Fibroblast of lung (primary cell): ENCODE data around the gene KLHDC7B. TPM values are rescaled to one million over a fixed set of nuclear protein-coding genes. Genes with fewer than 3 reads are reported as not detected.

ENCODE experiments used
- DNase-seq, 2 donors: peaks; one replicate each; pipeline versions ENCODE4 v3.0.0 to v3.0.0-alpha.2; 2010; ENCODE audit warnings: low read depth in 2 of 2
- H2AFZ ChIP-seq: 2 replicates; pipeline ENCODE4 v1.5.1; 2012; ENCODE audit warnings: low read length, control low read depth, inconsistent platforms
- H3K27ac ChIP-seq: 2 replicates; pipeline ENCODE4 v1.5.1; 2011; ENCODE audit warnings: low read length, control low read depth; ENCODE audit not compliant: insufficient read depth
- H3K27me3 ChIP-seq: 2 replicates; pipeline ENCODE4 v1.5.1; 2011; ENCODE audit warnings: mild to moderate bottlenecking, low read length; ENCODE audit not compliant: control insufficient read depth, insufficient read depth
- H3K36me3 ChIP-seq: 2 replicates; pipeline ENCODE4 v1.5.1; 2011; ENCODE audit warnings: low read length; ENCODE audit not compliant: control insufficient read depth, insufficient read depth
- H3K4me1 ChIP-seq: 2 replicates; pipeline ENCODE4 v1.5.1; 2011; ENCODE audit warnings: low read length; ENCODE audit not compliant: control insufficient read depth, insufficient read depth; ENCODE audit errors: extremely low read depth
- H3K4me2 ChIP-seq: 2 replicates; pipeline ENCODE4 v1.5.1; 2011; ENCODE audit warnings: low read length, control low read depth; ENCODE audit not compliant: insufficient read depth; ENCODE audit errors: extremely low read depth
- H3K4me3 ChIP-seq, 4 experiments: fragments of 200-600 bp in 1 of 4; sonication (generic) in 1 of 4; replicated peaks in 1 of 4; 2 replicates each; pipeline ENCODE4 v1.5.1; 2011 to 2016; ENCODE audit warnings: low read length in 4 of 4, low read depth in 3 of 4, mild to moderate bottlenecking in 3 of 4, control low read depth in 2 of 4, inconsistent platforms in 1 of 4, mixed read lengths in 1 of 4; ENCODE audit not compliant: insufficient read depth in 1 of 4; ENCODE audit errors: control extremely low read depth in 1 of 4
- H3K79me2 ChIP-seq: 2 replicates; pipeline ENCODE4 v1.5.1; 2012; ENCODE audit warnings: mild to moderate bottlenecking, low read length, inconsistent platforms; ENCODE audit not compliant: control insufficient read depth, insufficient read depth
- H3K9ac ChIP-seq: 2 replicates; pipeline ENCODE4 v1.5.1; 2011; ENCODE audit warnings: mild to moderate bottlenecking, low read length, control low read depth; ENCODE audit not compliant: insufficient read depth
- H3K9me3 ChIP-seq: 2 replicates; pipeline ENCODE4 v1.5.1; 2012; ENCODE audit warnings: low read depth, low read length; ENCODE audit not compliant: control insufficient read depth, insufficient read depth
- H4K20me1 ChIP-seq: 2 replicates; pipeline ENCODE4 v1.5.1; 2011; ENCODE audit warnings: low read length; ENCODE audit not compliant: control insufficient read depth, insufficient read depth; ENCODE audit errors: extremely low read depth
- EZH2 ChIP-seq: IDR thresholded peaks from 2 replicates; pipeline ENCODE4 v1.5.1; 2012; ENCODE audit warnings: low read length, control low read depth, mild to moderate bottlenecking; ENCODE audit errors: missing control alignments
- polyA plus RNA-seq, 2 donors: library from polyadenylated mRNA; depleted of rRNA in 1 of 2; stranded (reverse) in 1 of 2; unstranded in 1 of 2; fragments of >200 nt; gene quantifications; 2 replicates each; pipeline ENCODE4 v1.2.1, GENCODE V29; 2011 to 2012; ENCODE audit warnings: missing spikeins in 1 of 2
- total RNA-seq: library from RNA; depleted of rRNA; stranded (reverse); fragments of >200 nt; gene quantifications from 2 replicates; pipeline ENCODE4 v1.2.1, GENCODE V29; 2014
- TF ChIP-seq, protein P1 (sequence below), 2 donors: IDR thresholded peaks in 1 of 2; conservative IDR thresholded peaks in 1 of 2; 1 replicate in 1 of 2; 2 replicates in 1 of 2; pipeline ENCODE4 v1.5.1; 2011 to 2012; ENCODE audit warnings: low read length in 2 of 2, control low read depth in 1 of 2, inconsistent platforms in 1 of 2, low read depth in 1 of 2, mild to moderate bottlenecking in 1 of 2

Gene KLHDC7B
- total and polyA plus RNA-seq, 2 donors (not counting 1 experiment from before 2014, with no cell fraction given), result 0.17 TPM; not detected in 1

DNA sequence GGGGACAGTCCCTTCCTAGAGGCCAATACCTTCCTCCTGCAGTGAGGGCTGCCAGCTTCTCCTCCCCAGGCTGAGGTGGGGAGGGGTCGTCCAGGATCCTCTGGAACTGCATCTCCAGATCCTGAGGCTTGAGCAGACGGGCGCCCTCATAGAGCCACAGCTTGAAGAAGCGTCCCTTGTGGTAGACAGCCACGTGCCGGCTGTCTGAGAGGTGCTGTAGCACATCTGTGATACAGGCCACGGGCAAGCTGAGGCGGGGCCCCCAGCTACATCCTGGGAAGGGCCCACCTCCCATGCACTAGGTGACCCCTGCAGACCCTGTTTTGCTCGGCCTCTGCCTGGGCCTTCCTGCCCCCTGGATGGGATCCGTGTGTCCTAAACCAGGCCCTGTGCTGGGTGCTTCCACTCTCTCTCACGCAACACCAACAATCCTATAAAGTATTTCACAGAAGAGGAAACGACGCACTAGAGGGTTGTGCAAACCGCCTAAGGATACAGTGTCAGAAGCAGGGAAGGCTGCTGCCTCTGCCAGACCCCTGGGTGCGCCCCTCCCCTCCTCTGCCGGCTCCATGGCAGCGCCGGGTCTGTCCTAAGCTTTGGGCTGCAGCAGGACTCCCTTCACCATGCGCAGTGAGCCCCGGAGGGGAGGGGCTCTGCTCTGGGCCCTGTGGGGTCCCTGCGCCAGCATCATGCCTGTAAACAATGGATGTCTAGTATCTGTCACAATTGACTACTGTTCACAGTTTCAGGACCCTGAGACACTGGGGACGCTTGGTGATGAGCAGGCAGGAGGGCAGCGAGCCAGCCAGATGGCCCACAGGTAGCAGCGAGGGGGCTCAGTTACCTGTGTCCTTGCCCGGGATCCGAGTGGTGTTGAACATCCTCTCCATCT lies 28.0 kb downstream of the KLHDC7B start:
- H3K27ac ChIP-seq, result no peak overlapping the region
- no peak overlapping the region for H3K9ac ChIP-seq
- peaks cover 6% of the 10 kb centered on the region for H3K4me1 ChIP-seq
- H4K20me1 ChIP-seq, result no peaks in the 10 kb centered on the region
- no peak overlapping the region for H2AFZ ChIP-seq
- H3K4me2 ChIP-seq, result no peak overlapping the region
- H3K36me3 ChIP-seq, result no peaks in the 10 kb centered on the region
- H3K79me2 ChIP-seq, result no peaks in the 10 kb centered on the region
- no peak overlapping the region for H3K4me3 ChIP-seq
- TF ChIP-seq EZH2, result no peak
- TF ChIP-seq, protein P1, sequence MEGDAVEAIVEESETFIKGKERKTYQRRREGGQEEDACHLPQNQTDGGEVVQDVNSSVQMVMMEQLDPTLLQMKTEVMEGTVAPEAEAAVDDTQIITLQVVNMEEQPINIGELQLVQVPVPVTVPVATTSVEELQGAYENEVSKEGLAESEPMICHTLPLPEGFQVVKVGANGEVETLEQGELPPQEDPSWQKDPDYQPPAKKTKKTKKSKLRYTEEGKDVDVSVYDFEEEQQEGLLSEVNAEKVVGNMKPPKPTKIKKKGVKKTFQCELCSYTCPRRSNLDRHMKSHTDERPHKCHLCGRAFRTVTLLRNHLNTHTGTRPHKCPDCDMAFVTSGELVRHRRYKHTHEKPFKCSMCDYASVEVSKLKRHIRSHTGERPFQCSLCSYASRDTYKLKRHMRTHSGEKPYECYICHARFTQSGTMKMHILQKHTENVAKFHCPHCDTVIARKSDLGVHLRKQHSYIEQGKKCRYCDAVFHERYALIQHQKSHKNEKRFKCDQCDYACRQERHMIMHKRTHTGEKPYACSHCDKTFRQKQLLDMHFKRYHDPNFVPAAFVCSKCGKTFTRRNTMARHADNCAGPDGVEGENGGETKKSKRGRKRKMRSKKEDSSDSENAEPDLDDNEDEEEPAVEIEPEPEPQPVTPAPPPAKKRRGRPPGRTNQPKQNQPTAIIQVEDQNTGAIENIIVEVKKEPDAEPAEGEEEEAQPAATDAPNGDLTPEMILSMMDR (conservative IDR thresholded peaks at IDR 0.05 in 1 of 2, IDR thresholded peaks at IDR 0.05 in 1 of 2; ENCODE audit: low read depth in 1 of 2, low read length in 2 of 2), result no peak
- DNase-seq, result no peak
- H3K27me3 ChIP-seq, result no peaks in the 10 kb centered on the region
- no peaks in the 10 kb centered on the region for H3K9me3 ChIP-seq

DNA sequence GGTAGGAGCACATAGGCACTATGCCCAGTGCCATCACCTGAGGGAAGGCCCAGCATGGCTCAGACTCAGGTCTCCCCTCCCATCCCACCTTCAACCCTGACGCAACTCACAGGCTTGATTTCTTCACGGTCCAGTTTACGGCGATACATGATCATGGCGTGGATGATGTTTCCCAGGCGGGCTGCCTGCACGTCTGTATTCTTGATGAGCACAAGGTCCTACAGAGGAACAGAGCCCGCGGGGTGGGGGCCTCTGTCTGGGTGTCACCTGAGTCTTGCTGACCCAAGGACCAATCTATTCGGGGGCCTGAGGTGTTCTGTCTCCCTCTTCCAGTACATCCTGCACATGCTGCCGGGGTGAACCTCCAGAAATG lies 28.7 kb downstream of the KLHDC7B start:
- peaks cover 8% of the 10 kb centered on the region for H3K4me1 ChIP-seq
- TF ChIP-seq, protein P1 (conservative IDR thresholded peaks at IDR 0.05 in 1 of 2, IDR thresholded peaks at IDR 0.05 in 1 of 2; ENCODE audit: low read depth in 1 of 2, low read length in 2 of 2), result no peak
- TF ChIP-seq EZH2, result no peak
- no peaks in the 10 kb centered on the region for H3K27me3 ChIP-seq
- H3K9ac ChIP-seq, result no peak overlapping the region
- H3K9me3 ChIP-seq, result no peaks in the 10 kb centered on the region
- H3K4me2 ChIP-seq, result no peak overlapping the region
- no peaks in the 10 kb centered on the region for H3K79me2 ChIP-seq
- H3K27ac ChIP-seq, result no peak overlapping the region
- H4K20me1 ChIP-seq, result no peaks in the 10 kb centered on the region
- no peaks in the 10 kb centered on the region for H3K36me3 ChIP-seq
- no peak overlapping the region for H2AFZ ChIP-seq
- no peak overlapping the region for H3K4me3 ChIP-seq
- DNase-seq, result no peak

DNA sequence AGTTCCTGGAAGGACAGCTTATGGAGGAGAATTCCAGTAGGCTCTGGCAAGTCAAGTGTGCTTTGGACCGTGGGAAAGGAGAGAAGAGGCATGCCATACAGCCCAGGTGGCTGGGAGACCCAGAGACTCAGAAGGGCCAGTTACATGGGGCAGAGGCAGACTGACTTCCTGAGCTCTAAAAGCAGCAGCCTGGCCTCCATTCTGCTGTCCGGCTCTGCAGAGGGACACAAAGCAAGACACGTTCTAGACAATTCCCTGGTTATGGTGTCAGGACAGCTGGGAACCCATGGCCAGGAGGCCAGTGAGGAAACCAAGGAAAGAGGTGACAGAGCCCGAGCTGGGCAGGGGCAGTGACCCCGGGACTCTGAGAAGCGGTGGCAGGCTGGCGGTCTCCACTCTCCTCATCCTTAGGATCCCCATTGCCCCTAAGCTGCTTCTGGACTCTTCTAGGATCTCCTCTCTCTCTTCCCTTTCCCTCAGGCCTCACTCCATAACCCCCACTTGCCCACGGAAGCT lies 29.8 kb downstream of the KLHDC7B start:
- Histone ChIP-seq H3K36me3 (no peaks in the 10 kb centered on the region), H4K20me1 (no peaks in the 10 kb centered on the region), H3K9ac (no peak overlapping the region), H3K79me2 (no peaks in the 10 kb centered on the region), H3K4me1 (peaks cover 8% of the 10 kb centered on the region), H2AFZ (no peak overlapping the region), H3K27me3 (no peaks in the 10 kb centered on the region), H3K4me3 (no peak overlapping the region), H3K27ac (no peak overlapping the region), H3K4me2 (no peak overlapping the region), H3K9me3 (no peaks in the 10 kb centered on the region)
- TF ChIP-seq, protein P1 (conservative IDR thresholded peaks at IDR 0.05 in 1 of 2, IDR thresholded peaks at IDR 0.05 in 1 of 2; ENCODE audit: low read depth in 1 of 2, low read length in 2 of 2), result no peak
- TF ChIP-seq EZH2, result no peak
- no peak for DNase-seq
